CD4-positive, alpha-beta T cell treated with Interleukin-12 subunit alpha and Interleukin-12 subunit beta, for 1 hour (primary cell): ENCODE results near the gene PTPN3.
A peak's percentile ranks its signal among the peaks of the same experiment; 100 is the strongest.

Experiments
- DNase-seq: peaks from one replicate; pipeline ENCODE4 v3.0.0-alpha.2; 2020

The PTPN3 gene

GRCh38 chr9:109474944-109475343 is 23.2 kb downstream of the PTPN3 start:
- DNase-seq = no peak

- no peak for DNase-seq
These were observed 23.9 kb downstream of the PTPN3 start for GRCh38 chr9:109474170-109474569.

- no peak for DNase-seq
These were observed 24.8 kb downstream of the PTPN3 start for GRCh38 chr9:109473329-109473728.

GRCh38 chr9:109471475-109472393 is 26.4 kb downstream of the PTPN3 start:
- DNase-seq = no peak

- DNase-seq = peak; percentile 48
These were observed 28.3 kb downstream of the PTPN3 start for GRCh38 chr9:109469646-109470358.

- DNase-seq = no peak
These were observed 29.2 kb downstream of the PTPN3 start for GRCh38 chr9:109468927-109469326.

GRCh38 chr9:109467936-109468335 is 30.2 kb downstream of the PTPN3 start:
- no peak for DNase-seq

GRCh38 chr9:109466623-109467590 is 31.2 kb downstream of the PTPN3 start:
- no peak for DNase-seq

- no peak for DNase-seq
These were observed 34.0 kb downstream of the PTPN3 start for GRCh38 chr9:109463924-109464625.

- DNase-seq = no peak
These were observed 37.5 kb downstream of the PTPN3 start for GRCh38 chr9:109460576-109460975.

GRCh38 chr9:109459423-109459822 is 38.7 kb downstream of the PTPN3 start:
- DNase-seq = no peak

- DNase-seq = no peak
These were observed 39.5 kb downstream of the PTPN3 start for GRCh38 chr9:109458453-109459211.

GRCh38 chr9:109456811-109457210 is 41.3 kb downstream of the PTPN3 start:
- no peak for DNase-seq

GRCh38 chr9:109455861-109456260 is 42.2 kb downstream of the PTPN3 start:
- DNase-seq = no peak

GRCh38 chr9:109455391-109455790 is 42.7 kb downstream of the PTPN3 start:
- no peak for DNase-seq

- DNase-seq = no peak
These were observed 43.4 kb downstream of the PTPN3 start for GRCh38 chr9:109454601-109455155.

- no peak for DNase-seq
These were observed 44.1 kb downstream of the PTPN3 start for GRCh38 chr9:109454041-109454440.

- no peak for DNase-seq
These were observed 44.8 kb downstream of the PTPN3 start for GRCh38 chr9:109453210-109453842.

GRCh38 chr9:109452761-109453160 is 45.3 kb downstream of the PTPN3 start:
- no peak for DNase-seq

- DNase-seq = no peak
These were observed 46.6 kb downstream of the PTPN3 start for GRCh38 chr9:109451311-109452025.
